ENCODE results near the gene COX11.

- no peak for TF ChIP-seq CTCF (IDR thresholded peaks at IDR 0.05)
- no peak for TF ChIP-seq POLR2AphosphoS5 (IDR thresholded peaks at IDR 0.05)
- no peak for TF ChIP-seq POLR2A (IDR thresholded peaks at IDR 0.05)
These were observed 22.8 kb downstream of the COX11 start for GRCh38 chr17:54945671-54946070.

Data from transverse colon (tissue), 4 donors.